ENCODE measurements around the gene NRL. TPM values are rescaled to one million over a fixed set of nuclear protein-coding genes. Genes with fewer than 3 reads are reported as not detected.

Gene NRL
- total and polyA plus RNA-seq, 2 experiments from 2014 or later: 0.48 to 0.86 TPM

DNA sequence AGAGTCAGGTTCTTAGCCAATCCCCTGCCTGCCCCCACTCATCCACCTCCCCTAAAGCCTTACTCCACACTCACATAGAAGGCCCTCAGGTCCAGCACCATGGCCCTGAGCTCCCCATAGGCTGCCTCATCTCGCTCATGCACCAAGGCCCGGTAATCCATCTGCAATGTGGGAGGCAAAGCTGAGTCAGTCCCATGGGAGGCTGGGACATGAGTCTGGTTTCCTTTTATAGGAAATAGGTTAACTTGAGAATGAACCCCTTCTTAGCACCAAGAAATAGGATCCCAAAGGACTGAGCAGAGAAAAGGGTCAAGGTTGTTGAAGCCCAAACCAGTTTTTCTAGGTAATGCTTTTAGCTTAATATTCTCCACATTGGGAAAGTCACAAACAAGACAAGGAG is 28.8 kb upstream of the NRL start:
- H2AFZ ChIP-seq: no peak overlapping the region
- in situ Hi-C loops (cut with MboI): no loop called here
- peaks cover 46% of the 10 kb centered on the region for H3K4me1 ChIP-seq (ENCODE audit: insufficient read depth)
- WGBS, 2 experiments (ENCODE audit: low coverage in 1 of 2, low lambda C conversion rate in 2 of 2, missing lambda C conversion rate in 2 of 2): 8 to 14% methylated on average over 2 of the region's 2 CpGs
- no peaks in the 10 kb centered on the region for H3K27me3 ChIP-seq (replicated peaks; ENCODE audit: insufficient read depth)
- peak; percentile 87 for DNase-seq
- no peaks in the 10 kb centered on the region for H3K9me3 ChIP-seq (ENCODE audit: low read depth)
- H3K9ac ChIP-seq: no peak overlapping the region
- H3K36me3 ChIP-seq (ENCODE audit: low read depth): peaks cover 6% of the 10 kb centered on the region; the same call in 1 of the 2 replicates
- no peak for TF ChIP-seq EZH2 (IDR thresholded peaks at IDR 0.05; ENCODE audit: insufficient read depth, poor library complexity, severe bottlenecking)
- no peak for TF ChIP-seq EZH2phosphoT487 (IDR thresholded peaks at IDR 0.05; ENCODE audit: insufficient read depth, low read depth)
- H3K9me2 ChIP-seq (ENCODE audit: insufficient read depth): no peaks in the 10 kb centered on the region
- H3F3A ChIP-seq (ENCODE audit: insufficient read depth): peaks cover 41% of the 10 kb centered on the region
- H3K27ac ChIP-seq: peak overlapping the region; percentile 37
- no peaks in the 10 kb centered on the region for H4K20me1 ChIP-seq (ENCODE audit: insufficient read depth)
- no peak overlapping the region for H3K4me3 ChIP-seq
- H3K4me2 ChIP-seq (ENCODE audit: unreplicated experiment): peak overlapping the region; percentile 52
- H3K79me2 ChIP-seq (ENCODE audit: insufficient read depth): peaks cover 55% of the 10 kb centered on the region

DNA sequence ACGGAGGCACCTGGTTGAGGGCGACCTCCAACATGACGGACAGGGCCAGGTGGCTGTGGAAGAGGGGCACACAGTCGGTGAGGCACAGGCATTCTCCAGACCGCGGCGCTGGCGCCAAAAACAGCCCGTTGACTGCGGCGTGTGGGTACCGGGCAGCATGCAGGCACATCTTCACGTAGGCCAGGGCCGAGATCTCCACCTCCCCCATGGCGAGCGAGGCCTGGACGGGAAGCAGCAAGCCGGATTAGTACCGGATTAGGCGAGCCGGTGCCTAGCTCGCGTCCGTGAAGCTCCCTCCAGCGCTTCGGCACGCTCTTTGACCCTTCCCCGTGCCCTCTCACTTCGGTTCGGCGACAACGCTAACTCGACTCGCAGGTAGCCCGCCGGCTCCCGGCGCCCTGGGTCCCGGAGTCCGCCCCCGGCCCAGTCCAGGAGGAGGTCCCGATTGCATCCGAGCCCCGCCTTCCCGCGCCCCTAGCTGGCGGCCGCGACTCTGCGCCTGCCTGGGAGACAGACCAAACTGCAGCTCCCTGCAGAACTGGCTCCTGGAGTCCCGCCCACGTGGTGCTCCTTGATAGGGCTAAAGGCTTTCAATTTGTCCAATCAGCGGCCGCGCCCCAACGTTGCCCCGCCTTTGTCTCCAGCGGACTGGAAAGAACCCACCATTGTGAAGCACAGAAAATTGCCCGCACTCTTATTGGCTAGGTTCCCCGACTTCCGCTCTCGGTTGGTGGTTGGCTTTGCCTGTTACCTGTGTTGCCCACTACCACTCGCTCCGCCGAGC is 26.5 kb upstream of the NRL start, which contains the start of gene EMC9:
TSS of gene EMC9 (minus strand) at position 495 of the 784 bp plus-strand sequence. CDS start at position 208, 287 bp downstream.
- peaks cover 41% of the 10 kb centered on the region for H3F3A ChIP-seq (ENCODE audit: insufficient read depth)
- in situ Hi-C loops (cut with MboI): no loop called here

DNA sequence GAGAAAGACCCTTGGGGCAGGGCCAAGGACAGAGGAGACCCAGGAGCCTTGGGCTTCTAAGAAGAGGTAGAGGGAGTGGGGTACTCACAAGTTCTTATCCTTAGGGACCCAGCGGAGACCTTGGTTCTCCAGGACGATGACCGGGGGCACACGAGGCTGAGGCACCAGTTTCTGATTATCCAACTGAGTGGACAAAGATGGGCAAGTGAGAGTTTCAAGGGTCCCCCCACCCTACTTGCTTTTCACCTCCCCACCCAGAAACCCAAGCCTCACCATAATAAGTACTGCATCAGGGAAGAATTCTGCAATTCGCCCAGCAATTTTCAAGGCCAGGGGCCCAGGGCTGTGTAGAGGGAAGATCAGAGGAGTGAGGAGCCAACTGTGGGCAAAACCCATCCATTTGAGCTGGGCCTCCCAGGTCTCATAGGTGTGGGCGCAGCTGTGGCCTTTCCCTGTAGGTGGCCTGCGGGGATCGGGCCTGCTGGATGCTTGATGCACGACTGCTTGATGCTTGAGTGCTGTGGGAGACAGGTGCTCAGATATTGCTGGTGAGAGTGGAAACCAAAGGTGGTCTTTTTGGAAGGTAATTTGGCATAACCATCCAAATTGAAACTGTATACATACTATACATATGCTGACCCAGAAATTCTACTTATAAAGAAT is 24.7 kb upstream of the NRL start:
- H3K79me2 ChIP-seq (ENCODE audit: insufficient read depth): peaks cover 51% of the 10 kb centered on the region
- no peaks in the 10 kb centered on the region for H3K9me2 ChIP-seq (ENCODE audit: insufficient read depth)
- WGBS, 2 experiments (ENCODE audit: low coverage in 1 of 2, low lambda C conversion rate in 2 of 2, missing lambda C conversion rate in 2 of 2): 93 to 96% methylated on average over 9 of the region's 9 CpGs
- peak overlapping the region; percentile 95 for H3K4me2 ChIP-seq (ENCODE audit: unreplicated experiment)
- in situ Hi-C loops (cut with MboI): no loop called here
- H4K20me1 ChIP-seq (ENCODE audit: insufficient read depth): no peaks in the 10 kb centered on the region
- no peak overlapping the region for H2AFZ ChIP-seq
- no peaks in the 10 kb centered on the region for H3K27me3 ChIP-seq (replicated peaks; ENCODE audit: insufficient read depth)
- TF ChIP-seq EZH2phosphoT487 (IDR thresholded peaks at IDR 0.05; ENCODE audit: insufficient read depth, low read depth) (no peak), EZH2 (IDR thresholded peaks at IDR 0.05; ENCODE audit: insufficient read depth, poor library complexity, severe bottlenecking) (no peak)
- H3K4me3 ChIP-seq: peak overlapping the region; percentile 93
- H3K9me3 ChIP-seq (ENCODE audit: low read depth): no peaks in the 10 kb centered on the region
- peaks cover 24% of the 10 kb centered on the region for H3F3A ChIP-seq (ENCODE audit: insufficient read depth)
- peak overlapping the region; percentile 81; the same call in 1 of the 2 replicates for H3K9ac ChIP-seq
- no peak for DNase-seq
- H3K27ac ChIP-seq: no peak overlapping the region
- peaks cover 31% of the 10 kb centered on the region for H3K4me1 ChIP-seq (ENCODE audit: insufficient read depth)
- peaks cover 12% of the 10 kb centered on the region; the same call in 1 of the 2 replicates for H3K36me3 ChIP-seq (ENCODE audit: low read depth)

More for the DNA sequence above, 26.5 kb upstream of the NRL start, which contains the start of gene EMC9:
- TF ChIP-seq EZH2phosphoT487 (IDR thresholded peaks at IDR 0.05; ENCODE audit: insufficient read depth, low read depth): no peak
- no peak for TF ChIP-seq EZH2 (IDR thresholded peaks at IDR 0.05; ENCODE audit: insufficient read depth, poor library complexity, severe bottlenecking)
- no peaks in the 10 kb centered on the region for H3K27me3 ChIP-seq (replicated peaks; ENCODE audit: insufficient read depth)
- peaks cover 12% of the 10 kb centered on the region; the same call in 1 of the 2 replicates for H3K36me3 ChIP-seq (ENCODE audit: low read depth)
- peak within 1 kb of the TSS; percentile 93 for H3K4me3 ChIP-seq
- peaks cover 43% of the 10 kb centered on the region for H3K4me1 ChIP-seq (ENCODE audit: insufficient read depth)
- 0 to 2% methylated on average over 59 to 65 of the region's 65 CpGs for WGBS, 2 experiments (ENCODE audit: low coverage in 1 of 2, low lambda C conversion rate in 2 of 2, missing lambda C conversion rate in 2 of 2)
- H3K79me2 ChIP-seq (ENCODE audit: insufficient read depth): peaks cover 63% of the 10 kb centered on the region
- DNase-seq: peak; percentile 100
- no peaks in the 10 kb centered on the region for H4K20me1 ChIP-seq (ENCODE audit: insufficient read depth)
- no peaks in the 10 kb centered on the region for H3K9me3 ChIP-seq (ENCODE audit: low read depth)
- H2AFZ ChIP-seq: peak within 1 kb of the TSS; percentile 85
- peak within 1 kb of the TSS; percentile 64 for H3K27ac ChIP-seq
- peak within 1 kb of the TSS; percentile 81 for H3K9ac ChIP-seq
- no peaks in the 10 kb centered on the region for H3K9me2 ChIP-seq (ENCODE audit: insufficient read depth)
- peak within 1 kb of the TSS; percentile 95 for H3K4me2 ChIP-seq (ENCODE audit: unreplicated experiment)

DNA sequence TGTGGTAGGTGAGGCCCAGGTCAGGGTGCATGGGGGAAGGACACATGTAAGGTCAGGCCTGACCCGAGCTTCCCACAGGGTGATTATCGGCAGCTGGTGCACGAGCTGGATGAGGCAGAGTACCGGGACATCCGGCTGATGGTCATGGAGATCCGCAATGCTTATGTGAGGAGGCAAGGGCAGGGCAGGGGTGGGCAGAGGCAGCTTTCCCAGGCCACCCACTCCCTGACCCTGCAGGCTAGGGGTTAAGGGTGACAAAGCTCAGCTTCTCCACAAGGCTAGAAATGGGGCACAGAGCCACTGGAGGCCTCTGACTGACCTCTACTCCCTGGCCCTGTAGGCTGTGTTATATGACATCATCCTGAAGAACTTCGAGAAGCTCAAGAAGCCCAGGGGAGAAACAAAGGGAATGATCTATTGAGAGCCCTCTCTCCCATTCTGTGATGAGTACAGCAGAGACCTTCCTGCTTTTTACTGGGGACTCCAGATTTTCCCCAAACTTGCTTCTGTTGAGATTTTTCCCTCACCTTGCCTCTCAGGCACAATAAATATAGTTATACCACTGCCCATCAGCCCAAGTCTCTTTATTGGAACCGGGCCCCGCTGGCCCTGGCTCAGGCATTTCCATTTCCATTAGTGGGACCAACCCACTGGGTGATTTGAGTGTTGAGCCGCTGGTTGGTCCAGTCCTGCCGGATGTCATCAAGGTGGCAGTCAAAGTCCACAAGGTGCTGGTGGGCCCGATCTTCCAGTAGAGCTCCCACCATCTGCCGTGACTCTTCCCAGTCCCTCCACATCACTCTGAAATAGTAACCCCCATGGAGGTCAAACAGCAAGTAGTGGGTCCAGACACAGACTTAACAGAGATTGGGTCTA is 23.9 kb upstream of the NRL start:
- peaks cover 12% of the 10 kb centered on the region; the same call in 1 of the 2 replicates for H3K36me3 ChIP-seq (ENCODE audit: low read depth)

More for the DNA sequence above, 23.9 kb upstream of the NRL start:
- H4K20me1 ChIP-seq (ENCODE audit: insufficient read depth): no peaks in the 10 kb centered on the region
- no peak overlapping the region for H3K4me3 ChIP-seq
- H3K27ac ChIP-seq: no peak overlapping the region
- H2AFZ ChIP-seq: no peak overlapping the region
- no peak for DNase-seq
- no peaks in the 10 kb centered on the region for H3K9me2 ChIP-seq (ENCODE audit: insufficient read depth)
- H3K4me1 ChIP-seq (ENCODE audit: insufficient read depth): peaks cover 25% of the 10 kb centered on the region
- H3K27me3 ChIP-seq (replicated peaks; ENCODE audit: insufficient read depth): no peaks in the 10 kb centered on the region
- 87 to 88% methylated on average over 13 of the region's 13 CpGs for WGBS, 2 experiments (ENCODE audit: low coverage in 1 of 2, low lambda C conversion rate in 2 of 2, missing lambda C conversion rate in 2 of 2)
- H3K79me2 ChIP-seq (ENCODE audit: insufficient read depth): peaks cover 45% of the 10 kb centered on the region
- no peak overlapping the region for H3K4me2 ChIP-seq (ENCODE audit: unreplicated experiment)
- peaks cover 17% of the 10 kb centered on the region for H3F3A ChIP-seq (ENCODE audit: insufficient read depth)
- TF ChIP-seq EZH2 (IDR thresholded peaks at IDR 0.05; ENCODE audit: insufficient read depth, poor library complexity, severe bottlenecking) (no peak), EZH2phosphoT487 (IDR thresholded peaks at IDR 0.05; ENCODE audit: insufficient read depth, low read depth) (no peak)
- in situ Hi-C loops (cut with MboI): no loop called here
- no peak overlapping the region for H3K9ac ChIP-seq
- H3K9me3 ChIP-seq (ENCODE audit: low read depth): no peaks in the 10 kb centered on the region
